Endothelial cell of umbilical vein (primary cell): ENCODE results near the gene SBK3. TPM values are rescaled to one million over a fixed set of nuclear protein-coding genes. Genes with fewer than 3 reads are reported as not detected.

Experiments used
- BruUV-seq: library from RNA; stranded (reverse); fragments of 400-500 nt; replicated peaks from 2 replicates; lab custom pipeline; 2021; lab: Mats Ljungman, UMichigan
- CTCF ChIA-PET: fragments of 300-600, 350-600 bp; sonication (Branson Sonifier 250); formaldehyde crosslinking; loops from one replicate; lab custom pipeline; 2021; ENCODE audit warnings: antibody characterized with exemption, inconsistent platforms; lab: Charles Lee
- POLR2A ChIA-PET: fragments of 300-600, 350-600 bp; sonication (Branson Sonifier 250); formaldehyde crosslinking; loops from one replicate; lab custom pipeline; 2021; ENCODE audit warnings: antibody characterized with exemption, inconsistent platforms; lab: Charles Lee
- DNase-seq: peaks from one replicate; pipeline ENCODE4 v3.0.0-alpha.2; 2011; ENCODE audit warnings: low read depth, low spot score
- FAIRE-seq: peaks from 2 replicates; lab custom pipeline; 2011; peaks lifted over from hg19 to GRCh38; lab: Jason Lieb, UNC
- H2AFZ ChIP-seq: 2 replicates; pipeline ENCODE4 v1.6.0; 2012; ENCODE audit warnings: low read depth, low read length, control low read depth, inconsistent platforms
- H3K27ac ChIP-seq: 2 replicates; pipeline ENCODE4 v1.5.1; 2011; ENCODE audit warnings: low read depth, mild to moderate bottlenecking, control low read depth, low read length, moderate library complexity; ENCODE audit not compliant: insufficient read depth
- H3K27me3 ChIP-seq, 2 experiments: 2 replicates each; pipeline versions ENCODE4 v1.6.0 to v1.6.1; 2011; ENCODE audit warnings: low read length in 2 of 2, mixed read lengths in 1 of 2; ENCODE audit not compliant: control insufficient read depth in 2 of 2, insufficient read depth in 2 of 2
- H3K36me3 ChIP-seq, 2 experiments: 2 replicates in 1 of 2; 3 replicates in 1 of 2; pipeline ENCODE4 v1.5.1; 2011; ENCODE audit warnings: low read length in 2 of 2, mild to moderate bottlenecking in 1 of 2, moderate library complexity in 1 of 2; ENCODE audit not compliant: control insufficient read depth in 2 of 2, insufficient read depth in 2 of 2; ENCODE audit errors: extremely low read depth in 1 of 2
- H3K4me1 ChIP-seq: 3 replicates; pipeline ENCODE4 v1.5.1; 2011; ENCODE audit warnings: mild to moderate bottlenecking, low read length; ENCODE audit not compliant: control insufficient read depth, insufficient read depth; ENCODE audit errors: extremely low read depth
- H3K4me2 ChIP-seq: 2 replicates; pipeline ENCODE4 v1.6.1; 2011; ENCODE audit warnings: low read length, control low read depth, mixed read lengths; ENCODE audit not compliant: insufficient read depth
- H3K4me3 ChIP-seq, 3 experiments: fragments of 200-600 bp in 1 of 3; sonication (generic), shearing (Covaris generic) in 1 of 3; replicated peaks in 1 of 3; 2 replicates each; pipeline ENCODE4 v1.5.1; 2011 to 2016; ENCODE audit warnings: control low read depth in 3 of 3, low read length in 3 of 3, mild to moderate bottlenecking in 2 of 3, inconsistent platforms in 1 of 3, low read depth in 1 of 3, moderate library complexity in 1 of 3; ENCODE audit not compliant: insufficient read depth in 1 of 3
- H3K79me2 ChIP-seq: 2 replicates; pipeline ENCODE4 v1.6.0; 2012; ENCODE audit warnings: low read length, inconsistent platforms; ENCODE audit not compliant: control insufficient read depth, insufficient read depth
- H3K9ac ChIP-seq: replicated peaks from 2 replicates; pipeline ENCODE3; 2011; ENCODE audit warnings: low read length, control low read depth; ENCODE audit not compliant: insufficient read depth; ENCODE audit errors: extremely low read depth
- H3K9me1 ChIP-seq: replicated peaks from 3 replicates; pipeline ENCODE4 v1.6.0; 2011; ENCODE audit warnings: mild to moderate bottlenecking, low read length; ENCODE audit not compliant: control insufficient read depth, insufficient read depth; ENCODE audit errors: extremely low read depth
- H3K9me3 ChIP-seq: replicated peaks from 2 replicates; pipeline ENCODE4 v1.5.1; 2012; ENCODE audit warnings: low read length, inconsistent platforms; ENCODE audit not compliant: control insufficient read depth, insufficient read depth
- H4K20me1 ChIP-seq: replicated peaks from 2 replicates; pipeline ENCODE3; 2011; ENCODE audit warnings: mild to moderate bottlenecking, low read length; ENCODE audit not compliant: control insufficient read depth, insufficient read depth; ENCODE audit errors: extremely low read depth
- CTCF ChIP-seq, 2 donors: IDR thresholded peaks; 1 replicate in 1 of 2; 2 replicates in 1 of 2; pipeline ENCODE4 v1.5.1; 2011; ENCODE audit warnings: low read length in 2 of 2, mild to moderate bottlenecking in 2 of 2, moderate library complexity in 2 of 2, control low read depth in 1 of 2, inconsistent platforms in 1 of 2, low read depth in 1 of 2; ENCODE audit not compliant: insufficient read depth in 1 of 2; ENCODE audit errors: extremely low read depth in 1 of 2
- EZH2 ChIP-seq: IDR thresholded peaks from 2 replicates; pipeline ENCODE4 v1.6.1; 2012; ENCODE audit warnings: borderline replicate concordance, low read depth, mild to moderate bottlenecking, moderate library complexity, low read length, inconsistent platforms; ENCODE audit not compliant: severe bottlenecking
- FOS ChIP-seq: IDR thresholded peaks from 2 replicates; pipeline ENCODE4 v1.6.1; 2011; ENCODE audit warnings: mild to moderate bottlenecking, low read length, moderate library complexity, borderline replicate concordance; ENCODE audit not compliant: insufficient read depth
- GATA2 ChIP-seq: IDR thresholded peaks from 2 replicates; pipeline ENCODE4 v1.7.0; 2011; ENCODE audit warnings: low read depth, mild to moderate bottlenecking, moderate library complexity, mixed read lengths, low read length; ENCODE audit not compliant: insufficient read length, insufficient read depth
- JUN ChIP-seq: IDR thresholded peaks from 2 replicates; pipeline ENCODE4 v1.6.1; 2011; ENCODE audit warnings: borderline replicate concordance, low read depth; ENCODE audit not compliant: insufficient read length, insufficient read depth
- MAX ChIP-seq: IDR thresholded peaks from 2 replicates; pipeline ENCODE4 v1.6.1; 2011; ENCODE audit not compliant: insufficient read depth, insufficient read length
- MYC ChIP-seq: IDR thresholded peaks from one replicate; pipeline ENCODE4 v1.6.1; 2011; ENCODE audit warnings: mild to moderate bottlenecking, low read depth, low read length
- POLR2A ChIP-seq: IDR thresholded peaks from 2 replicates; pipeline ENCODE4 v1.6.1; 2012; ENCODE audit warnings: low read depth, mild to moderate bottlenecking, control low read depth, low read length
- POLR2AphosphoS5 ChIP-seq: IDR thresholded peaks from 2 replicates; pipeline ENCODE4 v1.6.1; 2012; ENCODE audit warnings: low read depth, mild to moderate bottlenecking, control low read depth, low read length, moderate library complexity; ENCODE audit not compliant: insufficient read depth
- dilution Hi-C: fragments of 300-500 bp; cut with MboI; formaldehyde crosslinking; loops from one replicate; pipeline ENCODE4 v1.15.0; 2019; ENCODE audit warnings: low sequenced_read_pairs; ENCODE audit not compliant: extremely low pct_ligation_motif_present
- intact Hi-C: fragments of 100-400 bp; cut with micrococcal nuclease; formaldehyde crosslinking; loops from one replicate; pipeline ENCODE4 v1.10.0; 2022
- polyA plus RNA-seq, 4 experiments: library from polyadenylated mRNA; depleted of rRNA in 3 of 4; stranded (reverse) in 3 of 4; unstranded in 1 of 4; fragments of >200 nt; gene quantifications; 2 replicates each; pipeline versions ENCODE4 v1.2.1 to v1.2.3, GENCODE V29; 2011 to 2012; ENCODE audit warnings: missing spikeins in 1 of 4
- total RNA-seq: library from RNA; stranded (reverse); gene quantifications from 2 replicates; pipeline ENCODE4 v1.2.3, GENCODE V29; 2021

The SBK3 gene
- total and polyA plus RNA-seq, 2 donors (not counting 3 experiments of a cell fraction or from before 2014, with no cell fraction given), result 0.18 to 0.62 TPM

GRCh38 chr19:55590617-55591016 is 45.3 kb upstream of the SBK3 start:
- no peaks in the 10 kb centered on the region for H3K79me2 ChIP-seq
- no peaks in the 10 kb centered on the region for H3K9me1 ChIP-seq
- BruUV-seq, result no TSS peak
- ChIA-PET POLR2A (interaction anchor here (0.6 kb wide), 1 partner anchor 473 kb away, joined by 7 read pairs; the partner anchor contains the start of gene PPP1R12C), CTCF (interaction anchor here (0.6 kb wide), 1 partner anchor 81 kb away, joined by 3 read pairs; no protein-coding TSS in a partner anchor)
- no peak overlapping the region for H3K9ac ChIP-seq
- dilution Hi-C loops (no loop called here), intact Hi-C loops (no loop called here)
- DNase-seq, result no peak
- peaks cover 3 to 10% of the 10 kb centered on the region in 2 experiments for H3K36me3 ChIP-seq
- TF ChIP-seq POLR2A (no peak), CTCF (IDR thresholded peaks at IDR 0.05; ENCODE audit: extremely low read depth in 1 of 2, insufficient read depth in 1 of 2, low read depth in 1 of 2, low read length in 2 of 2) (no peak), POLR2AphosphoS5 (no peak), MAX (no peak), JUN (no peak)
- no peaks in the 10 kb centered on the region for H3K27me3 ChIP-seq
- no peaks in the 10 kb centered on the region for H3K4me1 ChIP-seq
- H3K4me3 ChIP-seq, result no peak overlapping the region
- no peak overlapping the region for H3K4me2 ChIP-seq
- no peak overlapping the region for H3K27ac ChIP-seq
- H3K9me3 ChIP-seq, result no peaks in the 10 kb centered on the region
- H2AFZ ChIP-seq, result no peak overlapping the region
- no peak for FAIRE-seq
- no peaks in the 10 kb centered on the region for H4K20me1 ChIP-seq

GRCh38 chr19:55590109-55590508 is 44.8 kb upstream of the SBK3 start:
- Histone ChIP-seq H3K9me3 (no peaks in the 10 kb centered on the region), H4K20me1 (no peaks in the 10 kb centered on the region), H3K79me2 (no peaks in the 10 kb centered on the region), H3K9me1 (no peaks in the 10 kb centered on the region), H3K27me3 (peaks cover 0 to under 1% of the 10 kb centered on the region in 2 experiments), H3K36me3 (peaks cover 0 to 7% of the 10 kb centered on the region in 2 experiments), H3K27ac (no peak overlapping the region), H2AFZ (no peak overlapping the region), H3K9ac (no peak overlapping the region), H3K4me3 (no peak overlapping the region), H3K4me1 (no peaks in the 10 kb centered on the region), H3K4me2 (no peak overlapping the region)
- DNase-seq (no peak), FAIRE-seq (no peak)
- intact Hi-C loops, result no loop called here
- dilution Hi-C loops, result no loop called here
- BruUV-seq, result no TSS peak
- POLR2A ChIA-PET, result interaction anchor here (0.6 kb wide), 1 partner anchor 472 kb away, joined by 7 read pairs; the partner anchor contains the start of gene PPP1R12C
- TF ChIP-seq GATA2 (no peak), EZH2 (no peak), POLR2AphosphoS5 (no peak), CTCF (IDR thresholded peaks at IDR 0.05; ENCODE audit: extremely low read depth in 1 of 2, insufficient read depth in 1 of 2, low read depth in 1 of 2, low read length in 2 of 2) (no peak), POLR2A (no peak), JUN (no peak), MYC (no peak), FOS (no peak)
- CTCF ChIA-PET, result no interaction called here
